Measurements from ENCODE around the gene CACNG7. TPM values are rescaled to one million over a fixed set of nuclear protein-coding genes. Genes with fewer than 3 reads are reported as not detected.
A peak's percentile ranks its signal among the peaks of the same experiment; 100 is the strongest.

Gene CACNG7, protein sequence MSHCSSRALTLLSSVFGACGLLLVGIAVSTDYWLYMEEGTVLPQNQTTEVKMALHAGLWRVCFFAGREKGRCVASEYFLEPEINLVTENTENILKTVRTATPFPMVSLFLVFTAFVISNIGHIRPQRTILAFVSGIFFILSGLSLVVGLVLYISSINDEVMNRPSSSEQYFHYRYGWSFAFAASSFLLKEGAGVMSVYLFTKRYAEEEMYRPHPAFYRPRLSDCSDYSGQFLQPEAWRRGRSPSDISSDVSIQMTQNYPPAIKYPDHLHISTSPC
- total RNA-seq (2021) = not detected in 2 replicates
- percentile 7 among the genes with signal in this experiment for Bru-seq, nascent RNA
- BruChase-seq, experiment 1, labeled RNA remaining after a 2-hour chase = percentile 5 among the genes with signal in this experiment
- percentile 15 among the genes with signal in this experiment for BruChase-seq, experiment 2, labeled RNA remaining after a 6-hour chase
- long read RNA-seq = 0 reads

DNA sequence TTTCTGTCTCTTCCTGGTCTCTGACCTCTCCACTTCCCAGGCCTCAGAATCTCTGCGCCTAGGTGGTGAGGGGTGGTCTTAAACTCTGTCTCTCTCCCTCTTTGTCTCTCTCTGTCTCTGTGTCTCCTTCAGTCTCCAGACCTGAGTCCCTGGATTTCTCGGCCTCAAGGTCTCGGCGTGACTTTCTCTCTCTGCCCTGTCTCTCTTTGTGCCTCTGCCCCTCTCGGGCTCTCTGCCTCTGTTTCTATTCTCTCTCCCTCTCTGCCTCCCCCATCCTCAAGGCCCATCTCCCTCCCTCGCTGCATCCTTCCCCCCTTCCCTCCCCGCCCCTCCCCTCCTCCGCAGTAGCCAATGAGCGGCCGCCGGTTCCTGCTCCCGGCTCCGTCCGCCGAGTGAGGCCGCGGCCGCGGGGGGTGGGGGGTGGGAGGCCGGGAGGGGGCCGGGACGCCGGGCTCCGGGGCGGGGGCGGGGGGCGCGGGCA lies at the start of gene CACNG7:
Gene CACNG7, plus strand, starts transcription at position 344 of the 481 bp plus-strand sequence. CDS start 3,554 bp downstream, outside the sequence.
- no peak for DNase-seq (ENCODE audit: low spot score)
- intact Hi-C loops (cut with micrococcal nuclease; ENCODE audit: unreplicated experiment) = no loop called here
- no TSS peak for BruUV-seq (replicated peaks)
- Histone ChIP-seq H3K4me1 (ENCODE audit: insufficient read depth, low read length, poor library complexity, severe bottlenecking) (peaks cover 8% of the 10 kb centered on the region), H3K9me3 (ENCODE audit: low read depth, low read length, poor library complexity, severe bottlenecking) (no peaks in the 10 kb centered on the region), H3K27ac (ENCODE audit: low read depth, low read length, poor library complexity, severe bottlenecking) (no peak within 1 kb of the TSS), H3K27me3 (replicated peaks; ENCODE audit: insufficient read depth, low read depth, low read length, poor library complexity) (peaks cover 52% of the 10 kb centered on the region), H3K4me3 (ENCODE audit: low read depth, low read length, poor library complexity, severe bottlenecking) (peak within 1 kb of the TSS; percentile 30), H3K36me3 (ENCODE audit: insufficient read depth, low read length, poor library complexity, severe bottlenecking) (no peaks in the 10 kb centered on the region)
- CTCF ChIA-PET = no interaction called here
- TF ChIP-seq, protein P1, sequence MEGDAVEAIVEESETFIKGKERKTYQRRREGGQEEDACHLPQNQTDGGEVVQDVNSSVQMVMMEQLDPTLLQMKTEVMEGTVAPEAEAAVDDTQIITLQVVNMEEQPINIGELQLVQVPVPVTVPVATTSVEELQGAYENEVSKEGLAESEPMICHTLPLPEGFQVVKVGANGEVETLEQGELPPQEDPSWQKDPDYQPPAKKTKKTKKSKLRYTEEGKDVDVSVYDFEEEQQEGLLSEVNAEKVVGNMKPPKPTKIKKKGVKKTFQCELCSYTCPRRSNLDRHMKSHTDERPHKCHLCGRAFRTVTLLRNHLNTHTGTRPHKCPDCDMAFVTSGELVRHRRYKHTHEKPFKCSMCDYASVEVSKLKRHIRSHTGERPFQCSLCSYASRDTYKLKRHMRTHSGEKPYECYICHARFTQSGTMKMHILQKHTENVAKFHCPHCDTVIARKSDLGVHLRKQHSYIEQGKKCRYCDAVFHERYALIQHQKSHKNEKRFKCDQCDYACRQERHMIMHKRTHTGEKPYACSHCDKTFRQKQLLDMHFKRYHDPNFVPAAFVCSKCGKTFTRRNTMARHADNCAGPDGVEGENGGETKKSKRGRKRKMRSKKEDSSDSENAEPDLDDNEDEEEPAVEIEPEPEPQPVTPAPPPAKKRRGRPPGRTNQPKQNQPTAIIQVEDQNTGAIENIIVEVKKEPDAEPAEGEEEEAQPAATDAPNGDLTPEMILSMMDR (conservative IDR thresholded peaks at IDR 0.05; ENCODE audit: low read depth, low read length) = no peak
- TF ChIP-seq EZH2 (IDR thresholded peaks at IDR 0.05; ENCODE audit: borderline replicate concordance, low read depth, low read length, poor library complexity, severe bottlenecking) = no peak
- POLR2A ChIA-PET (ENCODE audit: low non-redundant PET) = no interaction called here

DNA sequence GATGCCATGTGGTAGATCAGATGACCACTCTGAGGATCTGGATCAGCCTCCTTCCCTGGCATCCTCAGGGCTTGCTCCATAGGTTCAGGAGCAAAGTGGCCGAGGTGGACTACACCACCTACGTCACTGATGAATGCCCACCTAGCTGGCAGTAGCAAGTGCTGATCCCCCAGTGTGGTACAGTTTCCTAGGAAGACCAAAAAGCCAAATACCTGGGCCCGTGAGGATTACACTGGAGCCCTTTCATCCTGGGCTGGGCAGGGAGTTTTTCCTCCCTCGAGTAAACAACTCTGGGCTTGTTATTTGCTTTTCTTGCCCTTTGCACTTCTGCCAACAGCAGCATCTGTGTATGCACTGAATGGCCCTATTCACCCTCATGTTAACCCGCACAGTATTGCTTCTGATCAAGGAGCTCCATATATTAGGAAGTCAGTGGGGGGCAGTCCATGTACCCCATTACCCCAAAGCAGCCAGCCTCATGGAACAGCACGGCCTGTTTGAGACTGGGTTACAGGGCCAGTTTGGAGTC lies 44.7 kb upstream of the CACNG7 start:
- Histone ChIP-seq H3K36me3 (ENCODE audit: insufficient read depth, low read length, poor library complexity, severe bottlenecking) (no peaks in the 10 kb centered on the region), H3K27ac (ENCODE audit: low read depth, low read length, poor library complexity, severe bottlenecking) (no peak overlapping the region), H3K4me1 (ENCODE audit: insufficient read depth, low read length, poor library complexity, severe bottlenecking) (peaks cover 16% of the 10 kb centered on the region), H3K4me3 (ENCODE audit: low read depth, low read length, poor library complexity, severe bottlenecking) (no peak overlapping the region), H3K27me3 (replicated peaks; ENCODE audit: insufficient read depth, low read depth, low read length, poor library complexity) (no peaks in the 10 kb centered on the region), H3K9me3 (ENCODE audit: low read depth, low read length, poor library complexity, severe bottlenecking) (no peaks in the 10 kb centered on the region)
- CTCF ChIA-PET = no interaction called here
- DNase-seq (ENCODE audit: low spot score) = no peak
- BruUV-seq (replicated peaks) = no TSS peak
- intact Hi-C loops (cut with micrococcal nuclease; ENCODE audit: unreplicated experiment) = no loop called here
- POLR2A ChIA-PET (ENCODE audit: low non-redundant PET) = no interaction called here
- TF ChIP-seq, protein P1 (conservative IDR thresholded peaks at IDR 0.05; ENCODE audit: low read depth, low read length) = no peak
- TF ChIP-seq EZH2 (IDR thresholded peaks at IDR 0.05; ENCODE audit: borderline replicate concordance, low read depth, low read length, poor library complexity, severe bottlenecking) = no peak

DNA sequence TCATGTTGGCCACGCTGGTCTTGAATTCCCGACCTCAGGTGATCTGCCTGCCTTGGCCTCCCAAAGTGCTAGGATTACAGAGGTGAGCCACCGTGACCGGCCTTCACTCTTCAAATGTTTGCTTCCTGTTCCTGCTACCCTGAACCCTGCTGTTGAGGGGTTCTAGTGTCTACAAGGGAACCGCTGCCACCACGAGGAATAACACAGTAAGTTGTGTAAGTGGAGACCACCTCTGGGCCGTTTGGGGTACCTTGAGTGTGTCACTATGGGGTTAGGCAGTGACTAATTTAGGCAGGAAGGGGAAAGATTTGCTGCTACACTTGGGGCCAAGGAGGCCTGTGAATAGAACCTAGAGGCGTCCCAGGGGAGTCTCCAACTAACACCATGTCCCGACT lies 43.6 kb upstream of the CACNG7 start:
- Histone ChIP-seq H3K27ac (ENCODE audit: low read depth, low read length, poor library complexity, severe bottlenecking) (peak overlapping the region; percentile 86), H3K9me3 (ENCODE audit: low read depth, low read length, poor library complexity, severe bottlenecking) (no peaks in the 10 kb centered on the region), H3K4me1 (ENCODE audit: insufficient read depth, low read length, poor library complexity, severe bottlenecking) (peaks cover 16% of the 10 kb centered on the region), H3K4me3 (ENCODE audit: low read depth, low read length, poor library complexity, severe bottlenecking) (peak overlapping the region; percentile 70), H3K36me3 (ENCODE audit: insufficient read depth, low read length, poor library complexity, severe bottlenecking) (no peaks in the 10 kb centered on the region), H3K27me3 (replicated peaks; ENCODE audit: insufficient read depth, low read depth, low read length, poor library complexity) (no peaks in the 10 kb centered on the region)
- intact Hi-C loops (cut with micrococcal nuclease; ENCODE audit: unreplicated experiment) = no loop called here
- TF ChIP-seq, protein P1 (conservative IDR thresholded peaks at IDR 0.05; ENCODE audit: low read depth, low read length) = no peak
- no peak for TF ChIP-seq EZH2 (IDR thresholded peaks at IDR 0.05; ENCODE audit: borderline replicate concordance, low read depth, low read length, poor library complexity, severe bottlenecking)
- no peak for DNase-seq (ENCODE audit: low spot score)
- no TSS peak for BruUV-seq (replicated peaks)
- CTCF ChIA-PET = no interaction called here
- POLR2A ChIA-PET (ENCODE audit: low non-redundant PET) = no interaction called here
